ENCODE results near the gene CDK12. TPM values are rescaled to one million over a fixed set of nuclear protein-coding genes. Genes with fewer than 3 reads are reported as not detected.
A peak's percentile ranks its signal among the peaks of the same experiment; 100 is the strongest.
"Not testable (repeated sequence)": the region's sequence is repeated elsewhere in the genome, so short reads cannot be mapped to it uniquely, and the experiment has no call there.

Gene CDK12
- total RNA-seq = 10 to 100 TPM; 78.8 to 82.1 TPM

- Mint-ChIP-seq H3K36me3 (peaks cover 36% of the 10 kb centered on the region), H3K4me1 (peaks cover 28% of the 10 kb centered on the region), H3K9me3 (no peaks in the 10 kb centered on the region), H3K4me3 (peak within 1 kb of the TSS; percentile 87), H3K27ac (peak within 1 kb of the TSS; percentile 93), H3K27me3 (no peaks in the 10 kb centered on the region)
- peak; percentile 91 for DNase-seq
Measured at GRCh38 chr17:39461113-39461925, at the start of gene CDK12. Gene CDK12 (plus strand): TSS chr17:39461486. CDS start chr17:39462072, 586 bp downstream.

DNA sequence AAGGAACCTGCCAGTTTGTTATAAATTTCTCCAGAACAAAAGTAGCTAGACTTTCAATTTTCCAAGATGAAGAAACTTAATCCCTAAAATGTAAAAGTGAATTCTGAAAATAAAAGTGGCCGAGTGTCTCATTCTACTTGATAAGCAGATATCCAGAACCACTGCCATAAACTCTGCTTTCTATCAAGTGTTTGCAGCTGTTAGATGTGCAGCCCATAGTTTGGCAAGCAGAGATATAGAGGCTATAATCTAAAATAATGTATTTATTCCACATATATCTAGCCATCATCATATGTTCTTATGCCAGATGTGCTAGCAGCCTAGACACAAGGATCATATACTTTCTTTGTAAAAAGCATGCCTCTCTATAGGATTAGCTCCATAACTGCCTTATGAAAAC, 45.1 kb upstream of the CDK12 start:
- DNase-seq = no peak
- Mint-ChIP-seq H3K36me3 (peaks cover 16% of the 10 kb centered on the region), H3K27ac (no peak overlapping the region), H3K4me3 (no peak overlapping the region), H3K4me1 (no peaks in the 10 kb centered on the region), H3K9me3 (no peaks in the 10 kb centered on the region), H3K27me3 (no peaks in the 10 kb centered on the region)

GRCh38 chr17:39429600-39429999, 31.7 kb upstream of the CDK12 start:
- Mint-ChIP-seq H3K4me3 (no peak overlapping the region), H3K27ac (no peak overlapping the region), H3K9me3 (no peaks in the 10 kb centered on the region), H3K36me3 (peaks cover 18% of the 10 kb centered on the region), H3K4me1 (no peaks in the 10 kb centered on the region), H3K27me3 (no peaks in the 10 kb centered on the region)
- DNase-seq = no peak

DNA sequence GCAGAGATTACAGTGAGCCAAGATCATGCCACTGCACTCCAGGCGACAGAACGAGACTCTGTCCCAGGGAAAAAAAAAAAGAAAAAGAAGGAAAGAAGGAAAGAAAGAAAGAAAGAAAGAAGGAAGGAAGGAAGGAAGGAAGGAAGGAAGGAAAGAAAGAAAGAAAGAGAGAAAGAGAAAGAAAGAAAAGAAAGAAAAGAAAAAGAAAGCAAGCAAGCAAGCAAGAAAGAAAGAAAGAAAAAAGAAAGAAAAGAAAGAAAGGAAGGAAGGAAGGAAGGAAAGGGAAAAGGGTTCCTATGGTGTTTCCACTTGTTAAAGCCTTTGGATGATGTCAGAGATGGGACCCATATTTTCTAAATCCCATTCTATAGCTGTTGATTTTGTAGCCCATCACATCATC, 21.4 kb upstream of the CDK12 start:
- H3K27ac Mint-ChIP-seq = peak overlapping the region; percentile 28

DNA sequence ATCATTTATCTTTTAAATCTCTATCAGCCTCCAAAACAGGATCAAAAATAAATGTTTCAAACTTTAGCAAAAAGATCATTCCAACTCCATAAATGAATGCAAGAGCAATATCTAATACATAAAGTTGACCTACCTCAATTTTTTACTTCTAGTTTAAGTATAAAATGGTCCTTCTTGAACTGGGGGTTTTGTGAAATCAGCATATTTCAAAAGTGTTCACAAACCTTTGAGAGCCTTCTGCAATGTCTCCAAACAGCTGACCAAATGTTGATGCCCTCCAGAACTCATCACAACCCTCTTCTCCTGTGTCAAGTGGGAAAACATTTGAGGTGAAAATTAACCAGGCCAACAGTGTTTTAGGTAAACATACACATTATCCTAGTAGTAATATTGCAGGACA, 18.0 kb upstream of the CDK12 start:
- Mint-ChIP-seq H3K27ac (no peak overlapping the region), H3K4me1 (peaks cover 10% of the 10 kb centered on the region), H3K9me3 (no peaks in the 10 kb centered on the region), H3K4me3 (no peak overlapping the region), H3K27me3 (no peaks in the 10 kb centered on the region), H3K36me3 (peaks cover 33% of the 10 kb centered on the region)
- no peak for DNase-seq

More for the DNA sequence above, 21.4 kb upstream of the CDK12 start:
- not testable (repeated sequence) for H3K4me1 Mint-ChIP-seq, DNase-seq, H3K9me3 Mint-ChIP-seq, H3K4me3 Mint-ChIP-seq, H3K27me3 Mint-ChIP-seq
- H3K36me3 Mint-ChIP-seq = peaks cover 19% of the 10 kb centered on the region

DNA sequence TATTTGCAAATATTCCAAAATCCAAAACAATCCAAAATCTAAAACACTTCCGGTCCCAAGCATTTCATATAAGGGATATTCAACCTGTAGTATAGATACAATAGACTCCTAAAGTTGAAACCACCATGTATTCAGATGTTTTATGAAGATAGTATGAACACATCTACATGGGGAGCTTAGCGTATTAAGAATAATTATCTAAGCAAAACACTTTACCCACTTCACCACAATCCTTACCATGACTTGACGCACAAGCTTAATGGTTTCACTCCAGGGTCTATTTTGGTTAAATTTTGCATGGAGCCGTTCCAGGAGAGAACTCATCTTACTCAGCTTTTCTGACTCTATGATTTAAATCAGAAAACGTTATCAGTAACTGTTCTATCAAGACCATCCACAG, 13.7 kb upstream of the CDK12 start:
- Mint-ChIP-seq H3K4me3 (no peak overlapping the region), H3K27me3 (no peaks in the 10 kb centered on the region), H3K36me3 (peaks cover 25% of the 10 kb centered on the region), H3K9me3 (no peaks in the 10 kb centered on the region), H3K27ac (no peak overlapping the region), H3K4me1 (peaks cover 25% of the 10 kb centered on the region)
- no peak for DNase-seq

DNA sequence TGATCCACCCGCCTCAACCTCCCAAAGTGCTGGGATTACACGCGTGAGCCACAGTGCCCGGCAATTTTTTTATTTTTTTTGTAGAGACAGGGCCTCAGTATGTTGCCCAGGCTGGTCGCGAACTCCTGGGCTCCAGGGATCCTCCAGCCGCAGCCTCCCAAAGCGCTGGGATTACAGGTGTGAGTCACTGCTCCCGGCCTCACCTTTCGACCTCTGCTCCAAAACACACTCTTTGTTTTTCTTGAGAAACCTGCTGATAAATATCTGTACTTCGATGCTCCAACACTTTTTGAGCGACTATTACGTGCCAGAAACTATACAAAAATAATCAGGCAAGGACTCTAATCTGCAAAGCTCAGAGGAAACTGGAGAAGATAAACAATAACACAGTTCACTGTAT, 11.2 kb upstream of the CDK12 start:
- peak overlapping the region; percentile 96 for H3K4me3 Mint-ChIP-seq
- H3K36me3 Mint-ChIP-seq = peaks cover 19% of the 10 kb centered on the region
- H3K4me1 Mint-ChIP-seq = peaks cover 21% of the 10 kb centered on the region
- no peaks in the 10 kb centered on the region for H3K9me3 Mint-ChIP-seq
- H3K27me3 Mint-ChIP-seq = no peaks in the 10 kb centered on the region
- H3K27ac Mint-ChIP-seq = peak overlapping the region; percentile 96
- no peak for DNase-seq

DNA sequence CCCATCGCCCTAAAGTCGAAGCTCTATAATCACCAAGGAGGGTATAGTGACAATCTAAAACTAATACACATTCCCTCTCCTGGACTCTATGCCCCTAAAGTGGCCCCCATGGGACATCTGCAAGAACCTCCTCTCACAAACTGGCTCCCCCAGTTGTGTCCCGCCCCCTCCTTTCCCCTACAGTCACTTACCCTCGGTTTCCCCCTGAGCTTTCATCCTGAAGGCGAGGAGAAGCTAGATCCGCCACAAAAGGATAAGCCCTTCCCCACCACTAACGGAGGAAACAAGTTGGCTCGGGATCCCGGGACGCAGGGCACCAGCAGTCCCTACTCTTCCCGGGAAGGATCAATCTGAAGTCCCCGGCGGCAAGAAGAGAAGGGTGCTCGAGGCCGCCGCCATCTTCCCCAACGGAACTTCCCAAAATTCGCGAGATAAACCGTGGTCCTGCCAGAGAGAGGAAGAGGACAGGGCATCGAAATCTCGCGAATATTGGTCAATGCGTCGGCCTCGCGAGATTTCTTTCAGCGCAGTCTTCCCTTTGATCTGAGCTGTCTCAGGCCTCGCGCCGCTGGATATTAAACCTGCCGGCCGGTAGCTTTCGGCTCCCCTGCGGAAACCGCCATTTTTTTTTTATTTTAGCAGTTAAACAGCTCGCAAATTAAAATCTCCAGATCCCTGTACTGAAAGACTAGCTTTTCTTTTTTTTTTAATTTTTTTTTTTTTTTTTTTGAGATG, 10.3 kb upstream of the CDK12 start, which contains the start of gene MED1:
TSS of gene MED1 (minus strand) at position 417 of the 735 bp plus-strand sequence. CDS start at position 216, 201 bp downstream.
- Mint-ChIP-seq H3K4me1 (peaks cover 21% of the 10 kb centered on the region), H3K36me3 (peaks cover 19% of the 10 kb centered on the region), H3K4me3 (peak within 1 kb of the TSS; percentile 96), H3K9me3 (no peaks in the 10 kb centered on the region), H3K27me3 (no peaks in the 10 kb centered on the region), H3K27ac (peak within 1 kb of the TSS; percentile 96)
- DNase-seq = peak; percentile 93

DNA sequence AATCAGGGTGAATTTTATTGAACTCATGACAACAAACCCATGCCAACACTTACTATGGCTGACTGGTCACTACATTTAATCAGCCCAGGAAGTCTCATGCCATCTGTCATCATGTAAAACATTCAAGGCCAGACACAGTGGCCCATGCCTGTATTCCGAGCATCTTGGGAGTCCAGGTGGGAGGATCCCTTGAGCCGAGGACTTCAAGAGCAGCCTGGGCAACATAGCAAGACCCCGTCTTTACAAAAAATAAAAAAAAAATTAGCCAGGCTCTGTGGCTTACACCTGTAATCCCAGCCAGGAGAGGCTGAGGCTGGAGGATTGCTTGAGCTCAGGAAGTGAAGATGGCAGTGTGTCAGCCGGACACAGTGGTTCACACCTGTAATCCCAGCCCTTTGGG, 5.4 kb upstream of the CDK12 start:
- DNase-seq = no peak
- Mint-ChIP-seq H3K27me3 (no peaks in the 10 kb centered on the region), H3K36me3 (no peaks in the 10 kb centered on the region), H3K9me3 (no peaks in the 10 kb centered on the region), H3K4me3 (no peak overlapping the region), H3K4me1 (peaks cover 10% of the 10 kb centered on the region), H3K27ac (no peak overlapping the region)

DNA sequence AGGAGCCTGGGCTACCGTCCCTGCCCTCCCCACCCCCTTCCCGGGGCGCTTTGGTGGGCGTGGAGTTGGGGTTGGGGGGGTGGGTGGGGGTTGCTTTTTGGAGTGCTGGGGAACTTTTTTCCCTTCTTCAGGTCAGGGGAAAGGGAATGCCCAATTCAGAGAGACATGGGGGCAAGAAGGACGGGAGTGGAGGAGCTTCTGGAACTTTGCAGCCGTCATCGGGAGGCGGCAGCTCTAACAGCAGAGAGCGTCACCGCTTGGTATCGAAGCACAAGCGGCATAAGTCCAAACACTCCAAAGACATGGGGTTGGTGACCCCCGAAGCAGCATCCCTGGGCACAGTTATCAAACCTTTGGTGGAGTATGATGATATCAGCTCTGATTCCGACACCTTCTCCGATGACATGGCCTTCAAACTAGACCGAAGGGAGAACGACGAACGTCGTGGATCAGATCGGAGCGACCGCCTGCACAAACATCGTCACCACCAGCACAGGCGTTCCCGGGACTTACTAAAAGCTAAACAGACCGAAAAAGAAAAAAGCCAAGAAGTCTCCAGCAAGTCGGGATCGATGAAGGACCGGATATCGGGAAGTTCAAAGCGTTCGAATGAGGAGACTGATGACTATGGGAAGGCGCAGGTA, 762 bp downstream of the CDK12 start:
- Mint-ChIP-seq H3K27ac (peak overlapping the region; percentile 93), H3K9me3 (no peaks in the 10 kb centered on the region), H3K4me3 (peak overlapping the region; percentile 87), H3K27me3 (no peaks in the 10 kb centered on the region), H3K4me1 (peaks cover 30% of the 10 kb centered on the region), H3K36me3 (peaks cover 38% of the 10 kb centered on the region)
- peak; percentile 11 for DNase-seq

GRCh38 chr17:39462631-39463375, 1.5 kb downstream of the CDK12 start:
- Mint-ChIP-seq H3K27me3 (no peaks in the 10 kb centered on the region), H3K4me1 (peaks cover 36% of the 10 kb centered on the region), H3K27ac (peak overlapping the region; percentile 93), H3K36me3 (peaks cover 38% of the 10 kb centered on the region), H3K4me3 (peak overlapping the region; percentile 87), H3K9me3 (no peaks in the 10 kb centered on the region)
- DNase-seq = no peak

GRCh38 chr17:39464639-39465181, 3.4 kb downstream of the CDK12 start:
- Mint-ChIP-seq H3K4me3 (peak overlapping the region; percentile 87), H3K27ac (peak overlapping the region; percentile 71), H3K4me1 (peaks cover 36% of the 10 kb centered on the region), H3K36me3 (peaks cover 38% of the 10 kb centered on the region)
- not testable (repeated sequence) for DNase-seq, H3K27me3 Mint-ChIP-seq, H3K9me3 Mint-ChIP-seq

- H3K9me3 Mint-ChIP-seq, DNase-seq, H3K4me3 Mint-ChIP-seq, H3K27ac Mint-ChIP-seq, H3K27me3 Mint-ChIP-seq: not testable (repeated sequence)
- Mint-ChIP-seq H3K4me1 (peaks cover 37% of the 10 kb centered on the region), H3K36me3 (peaks cover 30% of the 10 kb centered on the region)
Measured at GRCh38 chr17:39468610-39469009, 7.3 kb downstream of the CDK12 start.

GRCh38 chr17:39473310-39473709, 12.0 kb downstream of the CDK12 start:
- H3K4me1 Mint-ChIP-seq = peaks cover 8% of the 10 kb centered on the region
- H3K36me3 Mint-ChIP-seq = peaks cover 20% of the 10 kb centered on the region
- no peak overlapping the region for H3K4me3 Mint-ChIP-seq
- DNase-seq = no peak
- H3K27ac Mint-ChIP-seq = no peak overlapping the region
- no peaks in the 10 kb centered on the region for H3K9me3 Mint-ChIP-seq
- H3K27me3 Mint-ChIP-seq = no peaks in the 10 kb centered on the region

All from activated naive CD8-positive, alpha-beta T cell treated with anti-CD3 and anti-CD28 coated beads for 36 hours (primary cell).